Liver (tissue), 3 donors: ENCODE data around the gene WBP2.

Source experiments
- CTCF ChIP-seq: fragments of 150-350 bp; IDR thresholded peaks from 2 replicates; pipeline ENCODE4 v1.5.1; 2017; ENCODE audit warnings: improper control_type of control experiment, low read depth, low read length; ENCODE audit not compliant: missing input control
- SP1 ChIP-seq: IDR thresholded peaks from 2 replicates; pipeline ENCODE4 v1.6.1; 2018; ENCODE audit warnings: antibody characterized with exemption, mild to moderate bottlenecking
- YY1 ChIP-seq: IDR thresholded peaks from 2 replicates; pipeline ENCODE4 v1.6.1; 2016; ENCODE audit warnings: antibody characterized with exemption, mild to moderate bottlenecking
- ZBTB33 ChIP-seq: IDR thresholded peaks from 2 replicates; pipeline ENCODE4 v1.6.1; 2016; ENCODE audit warnings: antibody characterized with exemption
- donor health status: healthy.
- donor health status: healthy.

- TF ChIP-seq YY1 (no peak), CTCF (no peak), ZBTB33 (no peak), SP1 (no peak)
Observed at GRCh38 chr17:75875940-75876189, 20.7 kb upstream of the WBP2 start.
